Measurements from ENCODE around the gene CDH22. TPM values are rescaled to one million over a fixed set of nuclear protein-coding genes. Genes with fewer than 3 reads are reported as not detected.

Gene CDH22
- total RNA-seq, 1 experiment from 2014 or later: not detected

DNA sequence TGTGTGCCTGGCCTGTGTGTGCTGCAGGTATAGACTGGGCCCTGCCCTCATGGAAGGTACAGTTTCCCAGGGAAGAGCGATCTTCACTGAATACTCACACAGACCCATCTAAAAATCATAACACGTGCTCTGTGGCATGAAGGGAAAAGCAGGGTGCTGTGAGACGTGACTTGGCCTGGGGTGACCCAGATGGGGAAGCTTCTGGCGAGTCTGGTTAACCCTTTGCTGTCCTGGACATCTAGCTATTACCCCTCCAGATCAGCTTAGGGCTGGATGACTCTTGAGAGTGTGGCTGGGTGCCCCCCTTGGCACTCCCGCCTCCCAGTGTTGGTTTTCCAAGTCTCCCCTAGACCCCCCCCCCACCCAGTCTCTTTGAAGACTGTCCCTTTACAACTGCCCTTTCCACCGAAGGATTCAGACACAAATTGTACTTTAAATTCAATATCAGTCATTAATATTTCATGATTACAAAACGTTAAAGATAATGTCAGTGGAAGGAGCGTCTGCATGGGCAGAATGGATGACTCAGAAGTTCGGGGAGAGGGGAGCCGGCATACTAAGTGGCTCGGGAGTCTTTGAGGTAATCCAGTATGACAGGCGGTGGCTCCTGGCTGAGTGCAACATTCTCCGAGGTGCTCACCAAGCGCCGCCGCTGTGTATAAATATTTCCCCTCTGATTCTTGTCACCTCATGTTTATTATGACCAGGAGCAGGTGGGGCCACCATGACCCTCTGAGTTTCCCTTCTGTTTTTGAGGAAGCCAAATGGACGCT, 112.8 kb downstream of the CDH22 start:
- H3K27me3 ChIP-seq (ENCODE audit: control insufficient read depth, insufficient read depth, low read length): no peaks in the 10 kb centered on the region
- no peaks in the 10 kb centered on the region for H3K9me3 ChIP-seq (ENCODE audit: control insufficient read depth, insufficient read depth, low read depth, low read length)
- no peak overlapping the region for H3K4me3 ChIP-seq (ENCODE audit: low read depth in 2 of 2, low read length in 2 of 2)
- no peak for TF ChIP-seq POLR2AphosphoS5 (IDR thresholded peaks at IDR 0.05; ENCODE audit: low read depth, low read length)
- TF ChIP-seq, protein P1, sequence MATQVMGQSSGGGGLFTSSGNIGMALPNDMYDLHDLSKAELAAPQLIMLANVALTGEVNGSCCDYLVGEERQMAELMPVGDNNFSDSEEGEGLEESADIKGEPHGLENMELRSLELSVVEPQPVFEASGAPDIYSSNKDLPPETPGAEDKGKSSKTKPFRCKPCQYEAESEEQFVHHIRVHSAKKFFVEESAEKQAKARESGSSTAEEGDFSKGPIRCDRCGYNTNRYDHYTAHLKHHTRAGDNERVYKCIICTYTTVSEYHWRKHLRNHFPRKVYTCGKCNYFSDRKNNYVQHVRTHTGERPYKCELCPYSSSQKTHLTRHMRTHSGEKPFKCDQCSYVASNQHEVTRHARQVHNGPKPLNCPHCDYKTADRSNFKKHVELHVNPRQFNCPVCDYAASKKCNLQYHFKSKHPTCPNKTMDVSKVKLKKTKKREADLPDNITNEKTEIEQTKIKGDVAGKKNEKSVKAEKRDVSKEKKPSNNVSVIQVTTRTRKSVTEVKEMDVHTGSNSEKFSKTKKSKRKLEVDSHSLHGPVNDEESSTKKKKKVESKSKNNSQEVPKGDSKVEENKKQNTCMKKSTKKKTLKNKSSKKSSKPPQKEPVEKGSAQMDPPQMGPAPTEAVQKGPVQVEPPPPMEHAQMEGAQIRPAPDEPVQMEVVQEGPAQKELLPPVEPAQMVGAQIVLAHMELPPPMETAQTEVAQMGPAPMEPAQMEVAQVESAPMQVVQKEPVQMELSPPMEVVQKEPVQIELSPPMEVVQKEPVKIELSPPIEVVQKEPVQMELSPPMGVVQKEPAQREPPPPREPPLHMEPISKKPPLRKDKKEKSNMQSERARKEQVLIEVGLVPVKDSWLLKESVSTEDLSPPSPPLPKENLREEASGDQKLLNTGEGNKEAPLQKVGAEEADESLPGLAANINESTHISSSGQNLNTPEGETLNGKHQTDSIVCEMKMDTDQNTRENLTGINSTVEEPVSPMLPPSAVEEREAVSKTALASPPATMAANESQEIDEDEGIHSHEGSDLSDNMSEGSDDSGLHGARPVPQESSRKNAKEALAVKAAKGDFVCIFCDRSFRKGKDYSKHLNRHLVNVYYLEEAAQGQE (IDR thresholded peaks at IDR 0.05; ENCODE audit: insufficient read depth in 1 of 2, low read depth in 2 of 2, low read length in 1 of 2): no peak
- TF ChIP-seq, protein P2, sequence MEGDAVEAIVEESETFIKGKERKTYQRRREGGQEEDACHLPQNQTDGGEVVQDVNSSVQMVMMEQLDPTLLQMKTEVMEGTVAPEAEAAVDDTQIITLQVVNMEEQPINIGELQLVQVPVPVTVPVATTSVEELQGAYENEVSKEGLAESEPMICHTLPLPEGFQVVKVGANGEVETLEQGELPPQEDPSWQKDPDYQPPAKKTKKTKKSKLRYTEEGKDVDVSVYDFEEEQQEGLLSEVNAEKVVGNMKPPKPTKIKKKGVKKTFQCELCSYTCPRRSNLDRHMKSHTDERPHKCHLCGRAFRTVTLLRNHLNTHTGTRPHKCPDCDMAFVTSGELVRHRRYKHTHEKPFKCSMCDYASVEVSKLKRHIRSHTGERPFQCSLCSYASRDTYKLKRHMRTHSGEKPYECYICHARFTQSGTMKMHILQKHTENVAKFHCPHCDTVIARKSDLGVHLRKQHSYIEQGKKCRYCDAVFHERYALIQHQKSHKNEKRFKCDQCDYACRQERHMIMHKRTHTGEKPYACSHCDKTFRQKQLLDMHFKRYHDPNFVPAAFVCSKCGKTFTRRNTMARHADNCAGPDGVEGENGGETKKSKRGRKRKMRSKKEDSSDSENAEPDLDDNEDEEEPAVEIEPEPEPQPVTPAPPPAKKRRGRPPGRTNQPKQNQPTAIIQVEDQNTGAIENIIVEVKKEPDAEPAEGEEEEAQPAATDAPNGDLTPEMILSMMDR (IDR thresholded peaks at IDR 0.05): no peak
- no peak for TF ChIP-seq SIN3A (IDR thresholded peaks at IDR 0.05; ENCODE audit: borderline replicate concordance, insufficient read depth, low read depth, low read length)
- no peak for TF ChIP-seq TCF7L2 (IDR thresholded peaks at IDR 0.05; ENCODE audit: low read depth, low read length)
- no peaks in the 10 kb centered on the region for H3K4me1 ChIP-seq (ENCODE audit: control insufficient read depth, insufficient read depth, low read length)
- H3K27ac ChIP-seq (ENCODE audit: low read length): no peak overlapping the region
- ChIA-PET POLR2A (interaction anchor here (0.6 kb wide), 1 partner anchor 901 kb away, joined by 3 read pairs; no protein-coding TSS in a partner anchor), CTCF (no interaction called here)
- ATAC-seq: no peak
- BruUV-seq (replicated peaks): no TSS peak
- no peak for DNase-seq (ENCODE audit: low read depth, low spot score)
- H3K36me3 ChIP-seq (ENCODE audit: control insufficient read depth, insufficient read depth, low read length): no peaks in the 10 kb centered on the region
- intact Hi-C loops (cut with micrococcal nuclease; ENCODE audit: unreplicated experiment): no loop called here
- in situ Hi-C loops (cut with HindIII; ENCODE audit: low pct_unique_long_range_greater_than_20kb, low sequenced_read_pairs): no loop called here

DNA sequence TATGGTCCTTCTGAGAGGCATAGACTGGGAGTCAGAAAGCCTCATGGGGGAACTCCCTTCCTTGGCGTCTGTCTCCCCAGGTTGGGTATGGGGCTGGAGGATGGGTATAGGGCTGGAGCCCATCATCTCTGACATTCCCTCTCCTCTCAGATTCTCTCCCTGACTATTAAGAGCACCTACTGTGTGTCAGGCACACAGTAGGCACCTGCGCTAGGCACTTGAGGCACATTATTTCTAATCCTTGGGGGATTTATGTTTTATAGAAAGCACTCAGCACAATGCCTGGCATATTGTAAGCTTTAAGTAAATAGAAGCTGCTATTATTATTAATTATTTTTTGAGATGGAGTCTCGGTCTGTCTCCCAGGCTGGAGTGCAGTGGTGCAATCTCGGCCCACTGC, 113.9 kb downstream of the CDH22 start:
- no peaks in the 10 kb centered on the region for H3K36me3 ChIP-seq (ENCODE audit: control insufficient read depth, insufficient read depth, low read length)
- no peak for ATAC-seq
- no peaks in the 10 kb centered on the region for H3K4me1 ChIP-seq (ENCODE audit: control insufficient read depth, insufficient read depth, low read length)
- in situ Hi-C loops (cut with HindIII; ENCODE audit: low pct_unique_long_range_greater_than_20kb, low sequenced_read_pairs) (no loop called here), intact Hi-C loops (cut with micrococcal nuclease; ENCODE audit: unreplicated experiment) (no loop called here)
- no peaks in the 10 kb centered on the region for H3K9me3 ChIP-seq (ENCODE audit: control insufficient read depth, insufficient read depth, low read depth, low read length)
- H3K27ac ChIP-seq (ENCODE audit: low read length): no peak overlapping the region
- POLR2A ChIA-PET: no interaction called here
- CTCF ChIA-PET: no interaction called here
- BruUV-seq (replicated peaks): no TSS peak
- H3K27me3 ChIP-seq (ENCODE audit: control insufficient read depth, insufficient read depth, low read length): no peaks in the 10 kb centered on the region
- H3K4me3 ChIP-seq (ENCODE audit: low read depth in 2 of 2, low read length in 2 of 2): no peak overlapping the region
- TF ChIP-seq, protein P2 (IDR thresholded peaks at IDR 0.05): no peak
- TF ChIP-seq POLR2AphosphoS5 (IDR thresholded peaks at IDR 0.05; ENCODE audit: low read depth, low read length) (no peak), TCF7L2 (IDR thresholded peaks at IDR 0.05; ENCODE audit: low read depth, low read length) (no peak), SIN3A (IDR thresholded peaks at IDR 0.05; ENCODE audit: borderline replicate concordance, insufficient read depth, low read depth, low read length) (no peak)
- TF ChIP-seq, protein P1 (IDR thresholded peaks at IDR 0.05; ENCODE audit: insufficient read depth in 1 of 2, low read depth in 2 of 2, low read length in 1 of 2): no peak
- no peak for DNase-seq (ENCODE audit: low read depth, low spot score)
